ENCODE results near the gene PABPN1L. TPM values are rescaled to one million over a fixed set of nuclear protein-coding genes. Genes with fewer than 3 reads are reported as not detected.

The PABPN1L gene
- total RNA-seq, 1 donor from 2014 or later = not detected

DNA sequence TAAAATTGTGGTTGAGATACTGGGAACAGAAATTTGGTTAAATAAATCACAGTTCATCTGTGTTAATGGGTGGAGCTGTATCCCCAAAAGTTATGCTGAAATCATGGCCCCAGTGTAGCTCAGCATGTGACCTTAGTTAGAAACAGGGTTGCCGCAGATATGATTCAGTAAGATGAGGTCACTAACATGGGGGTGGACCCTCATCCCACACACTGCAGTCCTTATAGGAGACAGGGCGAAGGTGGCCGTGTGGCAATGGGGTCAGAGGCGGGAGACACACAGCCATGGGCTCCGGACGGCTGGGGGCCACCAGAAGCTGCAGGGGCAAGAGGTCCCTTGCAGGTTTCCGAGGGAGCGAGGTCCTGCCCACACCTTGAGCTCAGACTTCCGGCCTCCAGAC lies 20.4 kb downstream of the PABPN1L start:
- no peak for DNase-seq

DNA sequence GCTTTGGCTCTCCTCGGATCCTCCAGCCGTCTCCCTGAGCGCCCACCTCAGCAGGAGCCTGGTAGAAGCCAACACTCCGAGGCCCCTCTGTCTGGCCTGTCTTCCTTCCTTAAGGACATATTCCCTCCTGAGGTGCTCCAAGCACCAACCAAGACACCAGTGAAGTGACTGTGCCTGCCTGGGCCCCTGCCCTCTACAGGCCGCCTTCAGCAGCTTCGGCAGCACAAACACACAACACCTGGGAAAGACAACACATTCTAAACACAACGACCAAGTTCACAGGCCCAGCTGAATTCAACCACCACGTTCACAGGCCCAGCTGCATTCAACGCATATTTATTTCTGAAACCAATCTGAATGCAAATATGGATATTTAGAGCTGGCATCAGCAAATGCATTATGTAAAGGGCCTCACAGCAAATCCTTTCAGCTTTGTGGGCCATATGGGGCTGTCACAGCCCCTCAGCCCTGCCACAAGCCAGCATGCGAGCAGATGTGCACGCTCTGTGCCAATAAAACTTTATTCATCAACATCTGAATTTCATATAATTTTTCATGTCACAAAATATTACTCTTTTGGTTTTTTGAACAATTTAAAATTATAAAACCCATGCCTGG lies 21.9 kb downstream of the PABPN1L start:
- no peak for DNase-seq

DNA sequence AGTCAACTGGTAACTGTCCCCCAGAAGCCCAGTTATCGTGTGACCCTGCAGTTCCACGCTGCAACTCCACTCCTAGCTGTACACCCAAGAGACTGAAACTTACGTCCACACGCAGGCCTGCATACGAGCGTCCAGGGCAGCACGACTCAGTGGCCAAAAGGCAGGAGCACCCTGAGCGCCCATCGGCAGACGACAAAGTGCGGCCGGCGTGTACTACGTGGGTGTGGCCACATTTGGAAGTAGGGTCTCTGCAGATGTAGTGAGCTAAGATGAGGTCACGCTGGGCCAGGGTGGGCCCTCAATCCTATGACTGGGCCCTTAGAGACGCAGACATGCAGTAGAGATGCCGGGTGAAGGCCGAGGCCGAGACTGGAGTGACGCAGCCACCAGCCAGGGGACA lies 23.2 kb downstream of the PABPN1L start:
- DNase-seq = no peak

DNA sequence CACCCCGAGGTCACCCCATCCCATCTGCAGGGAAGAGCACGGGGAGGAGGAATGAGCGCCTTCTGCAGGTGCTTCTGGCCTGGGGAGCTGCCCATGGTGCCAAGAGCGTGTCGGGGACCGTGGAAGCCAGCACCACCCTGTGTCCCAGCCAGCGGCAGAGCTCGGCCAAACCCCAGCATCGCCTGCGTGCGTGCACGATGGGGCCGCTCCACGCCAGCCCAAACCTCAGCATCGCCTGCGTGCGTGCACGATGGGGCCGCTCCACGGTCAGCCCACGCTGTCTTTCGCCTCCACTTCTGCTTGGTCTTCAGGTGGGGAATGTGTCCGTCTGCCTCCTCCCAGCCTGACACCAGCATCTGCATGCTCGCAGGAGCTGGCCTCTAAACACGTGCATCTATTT lies 23.7 kb downstream of the PABPN1L start:
- no peak for DNase-seq

DNA sequence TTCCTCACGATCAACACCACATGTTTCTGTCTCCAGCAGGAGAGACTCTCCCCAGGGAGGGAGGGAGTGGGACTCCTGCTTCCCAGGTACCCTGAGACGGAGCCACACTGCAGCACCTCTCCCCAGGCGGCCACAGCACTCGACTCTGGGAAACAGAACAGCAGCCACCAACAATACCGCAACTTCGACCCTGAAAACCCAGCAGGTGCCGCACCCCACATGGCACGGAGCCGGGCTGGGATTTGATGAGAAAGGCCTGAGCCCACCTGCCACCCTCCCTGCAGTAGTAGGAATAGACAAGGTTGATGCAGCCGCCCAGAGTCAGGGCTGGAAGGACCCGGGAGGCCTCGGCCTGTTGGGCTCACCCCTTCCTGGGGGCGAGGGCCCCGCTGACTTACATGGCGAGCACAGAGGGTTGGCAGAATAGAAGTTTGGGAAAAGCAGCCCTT lies 24.1 kb downstream of the PABPN1L start:
- DNase-seq = no peak

DNA sequence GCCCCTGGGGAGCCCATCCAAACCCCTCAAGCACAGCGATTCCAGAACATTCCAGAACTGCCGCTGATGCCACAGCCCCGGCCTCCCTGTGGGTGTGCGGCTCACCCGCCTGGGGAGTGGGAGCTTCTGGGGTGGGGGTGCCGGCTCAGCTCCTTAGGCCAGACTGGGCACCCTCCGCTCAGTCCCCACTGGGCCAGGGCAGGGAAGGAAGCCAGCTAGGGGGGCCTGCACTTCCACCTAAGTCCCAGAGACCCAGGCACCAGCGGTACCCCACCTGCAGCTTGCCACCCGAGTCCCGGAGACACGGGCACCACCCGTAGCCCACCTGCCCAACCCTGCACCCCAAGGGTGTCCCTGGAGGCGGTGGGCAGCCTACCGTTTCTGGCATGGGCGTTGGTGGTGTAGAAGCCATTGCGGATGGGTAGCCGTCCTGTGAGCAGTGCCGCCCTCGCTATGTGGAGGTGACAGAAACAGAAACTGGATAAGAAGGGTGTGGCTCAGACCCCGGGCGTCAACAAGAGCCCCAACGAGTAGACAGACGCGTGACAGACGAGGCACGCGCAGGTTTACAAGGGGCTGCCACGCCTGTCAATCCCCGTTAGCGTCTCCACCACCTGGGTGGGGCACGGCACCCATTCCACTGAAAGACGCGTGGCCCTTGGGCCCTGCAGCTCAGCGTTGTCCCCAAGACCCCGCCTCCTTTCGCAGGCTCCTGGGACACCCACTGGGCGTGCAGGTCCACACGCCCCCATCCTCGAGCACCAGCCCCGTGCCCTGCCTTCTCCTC lies 24.7 kb downstream of the PABPN1L start:
- no peak for DNase-seq

DNA sequence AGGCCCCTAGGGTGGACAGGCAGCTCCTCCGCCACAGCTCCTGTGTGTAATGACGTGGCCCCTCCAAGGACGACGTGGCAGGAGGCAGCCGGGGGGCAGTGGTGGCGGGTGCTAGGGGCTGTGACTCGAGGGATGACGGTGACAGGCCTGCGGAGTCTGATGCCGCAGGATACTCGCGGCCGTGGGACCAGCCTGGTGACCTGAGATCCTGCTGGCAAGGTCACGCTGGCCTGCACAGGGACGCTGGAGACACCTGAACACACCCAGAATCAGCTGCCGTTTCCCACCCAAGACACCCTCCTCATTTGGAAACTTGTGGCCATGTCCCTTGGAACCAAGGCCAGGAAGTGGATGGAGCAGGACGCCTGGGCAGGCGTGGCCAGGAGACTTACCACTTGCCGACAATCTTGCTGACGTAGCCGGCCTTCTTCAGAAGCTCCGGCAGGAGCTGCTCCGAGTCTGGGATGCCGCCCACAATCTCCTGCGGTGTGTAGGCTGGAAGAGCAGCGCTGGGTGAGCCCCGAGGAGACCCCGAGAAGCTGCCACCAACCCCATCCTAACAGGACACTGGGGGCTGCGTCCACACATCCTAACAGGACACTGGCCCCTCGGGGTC lies 25.8 kb downstream of the PABPN1L start:
- DNase-seq = no peak

DNA sequence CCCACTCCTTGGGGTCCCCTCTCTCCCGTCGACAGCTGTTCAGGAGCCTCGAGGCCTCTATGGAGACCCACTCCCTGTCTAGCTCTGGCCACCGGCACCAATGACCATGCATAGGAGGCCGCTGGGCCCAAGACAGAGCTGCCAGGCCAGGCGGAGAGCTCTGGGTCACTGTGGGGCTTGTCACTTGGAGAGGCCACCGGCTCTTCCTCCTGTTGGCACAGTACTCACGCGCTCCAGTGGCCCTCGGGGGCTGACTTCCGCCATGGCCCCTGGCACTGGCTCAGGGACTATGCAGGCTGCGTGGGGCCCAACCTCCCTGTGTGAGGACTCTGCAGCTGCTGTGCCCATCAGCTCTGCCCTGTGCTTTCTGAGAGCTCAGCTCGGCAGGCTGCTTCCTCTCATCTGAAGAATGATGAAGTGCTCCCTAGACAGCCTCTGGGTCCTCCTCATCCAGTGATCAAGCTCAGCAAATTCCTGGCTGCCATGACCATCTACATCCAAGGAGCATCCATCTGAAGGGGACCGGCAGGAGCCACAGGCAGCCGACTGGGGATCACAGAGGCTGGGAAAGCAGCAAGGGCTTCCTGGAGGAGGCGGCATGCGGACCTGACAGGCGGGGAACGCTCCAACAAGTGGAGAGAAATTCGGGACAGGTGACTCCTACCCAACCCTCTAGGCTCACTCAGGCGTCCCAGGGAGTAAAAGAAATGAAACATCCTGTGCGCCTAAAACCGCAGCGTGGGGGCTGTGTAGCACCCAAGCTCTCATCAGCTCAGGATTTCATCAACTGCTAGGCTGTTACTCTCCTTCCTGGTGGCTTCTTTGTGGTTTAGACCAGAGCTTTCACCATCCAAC lies 26.5 kb downstream of the PABPN1L start:
- no peak for DNase-seq

DNA sequence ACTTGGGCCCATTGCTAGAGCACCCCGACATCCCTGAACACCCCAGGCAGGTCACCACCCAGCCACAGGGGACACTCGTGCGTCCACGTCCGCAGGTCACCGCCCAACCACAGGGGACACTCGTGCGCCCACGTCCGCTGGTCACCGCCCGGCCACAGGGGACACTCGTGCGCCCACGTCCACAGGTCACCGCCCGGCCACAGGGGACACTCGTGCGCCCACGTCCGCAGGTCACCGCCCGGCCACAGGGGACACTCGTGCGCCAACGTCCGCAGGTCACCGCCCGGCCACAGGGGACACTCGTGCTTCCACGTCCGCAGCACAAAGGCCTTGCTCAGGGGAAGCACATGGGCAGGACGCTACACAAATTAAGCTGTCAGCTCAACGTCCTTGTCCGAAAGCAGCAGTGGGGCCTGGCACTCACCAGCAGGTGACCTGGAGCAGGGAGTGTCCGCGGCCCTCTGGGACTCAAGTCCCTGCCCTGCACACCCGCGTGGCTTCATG lies 27.4 kb downstream of the PABPN1L start:
- no peak for DNase-seq

DNA sequence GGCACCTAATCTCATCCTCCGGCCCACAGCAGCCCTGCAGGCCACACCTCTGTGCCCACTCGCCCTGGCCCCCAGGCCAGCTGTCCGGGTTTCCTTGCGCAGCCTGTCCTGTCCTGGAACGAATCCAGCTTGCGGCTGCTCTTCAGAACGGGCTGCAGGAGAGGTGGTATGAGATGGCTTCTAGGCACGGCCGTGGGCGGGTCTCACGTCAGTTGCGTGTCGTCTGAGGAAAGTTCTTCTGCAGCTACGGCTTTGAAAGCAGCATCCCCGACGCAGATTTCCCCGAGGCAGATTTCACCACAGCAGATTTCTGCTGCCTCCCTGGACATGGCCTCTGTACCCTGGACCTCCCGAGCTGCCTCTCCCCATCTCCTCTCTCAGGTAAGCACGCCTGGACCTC lies 27.9 kb downstream of the PABPN1L start:
- DNase-seq = no peak

DNA sequence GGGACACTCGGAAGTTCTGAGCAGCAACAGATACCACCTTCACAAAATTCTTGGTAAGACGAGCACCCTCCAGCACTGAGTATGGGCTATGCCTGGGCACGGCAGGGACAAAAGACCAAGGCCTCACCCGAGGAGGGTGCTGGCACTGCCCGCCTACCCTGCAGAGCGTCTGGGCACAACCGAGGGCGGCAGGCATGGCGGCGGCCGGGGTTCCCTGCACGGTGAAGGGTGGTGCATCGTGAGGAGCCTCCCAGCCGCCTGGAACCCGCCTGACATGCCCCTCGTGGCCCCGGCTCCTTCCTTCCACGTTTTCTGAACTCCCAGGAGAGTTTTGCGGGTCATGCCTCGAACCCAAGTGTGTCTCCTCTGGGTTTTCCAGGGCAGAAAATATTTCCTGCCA lies 28.7 kb downstream of the PABPN1L start:
- DNase-seq = no peak

DNA sequence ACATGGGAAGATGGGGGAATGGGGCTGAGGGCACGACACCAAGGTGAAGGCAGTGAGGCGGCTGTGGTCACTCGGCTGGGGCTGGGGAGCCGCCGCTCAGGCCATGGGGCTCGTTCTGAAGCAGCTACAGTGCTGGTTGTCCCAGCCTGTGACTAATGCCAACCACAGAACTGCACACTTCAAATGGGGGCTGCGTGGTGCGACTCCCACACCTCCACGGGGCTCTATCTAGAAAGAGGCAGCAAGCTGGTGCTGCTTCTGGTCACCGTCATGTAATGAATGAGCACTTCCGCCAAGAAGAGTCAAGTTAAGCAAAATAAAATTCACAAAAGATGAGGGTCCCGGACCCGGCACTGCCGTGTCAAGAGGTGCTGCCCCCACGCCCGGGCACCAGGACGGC lies 29.7 kb downstream of the PABPN1L start:
- no peak for DNase-seq

DNA sequence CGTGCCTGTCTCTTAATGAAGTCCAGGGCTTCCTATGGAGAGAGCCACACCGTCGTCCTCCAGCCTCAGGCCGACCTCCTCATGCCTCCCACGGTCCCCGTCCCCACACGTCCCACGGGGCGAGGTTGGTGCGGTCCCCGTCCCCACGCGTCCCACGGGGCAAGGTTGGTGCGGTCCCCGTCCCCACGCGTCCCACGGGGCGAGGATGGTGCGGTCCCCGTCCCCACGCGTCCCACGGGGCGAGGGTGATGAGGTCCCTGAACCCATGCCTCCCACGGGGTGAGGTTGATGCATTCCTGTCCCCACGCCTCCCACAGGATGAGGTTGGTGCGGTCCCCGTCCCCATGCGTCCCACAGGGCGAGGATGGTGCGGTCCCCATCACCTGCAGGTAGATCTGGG lies 30.6 kb downstream of the PABPN1L start:
- no peak for DNase-seq

DNA sequence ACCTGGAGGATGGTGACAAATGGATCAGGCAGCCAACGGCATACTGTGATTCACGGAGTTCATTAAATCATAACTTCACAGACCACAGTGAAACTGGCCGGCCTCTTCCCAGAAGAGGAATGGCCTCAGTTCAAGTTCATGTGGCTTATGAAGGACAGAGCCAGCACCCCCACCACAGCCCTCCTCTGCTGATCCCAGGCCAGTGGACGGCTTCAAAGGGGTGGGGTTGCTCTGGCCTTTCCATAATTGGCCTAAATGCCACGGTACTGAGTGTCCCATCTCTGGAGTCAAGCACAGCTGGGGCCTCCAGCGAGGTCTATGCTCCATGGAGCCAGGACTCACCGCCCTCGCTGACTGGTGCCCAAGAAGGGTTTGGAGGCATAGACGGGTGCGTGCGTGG lies 31.1 kb downstream of the PABPN1L start:
- no peak for DNase-seq

DNA sequence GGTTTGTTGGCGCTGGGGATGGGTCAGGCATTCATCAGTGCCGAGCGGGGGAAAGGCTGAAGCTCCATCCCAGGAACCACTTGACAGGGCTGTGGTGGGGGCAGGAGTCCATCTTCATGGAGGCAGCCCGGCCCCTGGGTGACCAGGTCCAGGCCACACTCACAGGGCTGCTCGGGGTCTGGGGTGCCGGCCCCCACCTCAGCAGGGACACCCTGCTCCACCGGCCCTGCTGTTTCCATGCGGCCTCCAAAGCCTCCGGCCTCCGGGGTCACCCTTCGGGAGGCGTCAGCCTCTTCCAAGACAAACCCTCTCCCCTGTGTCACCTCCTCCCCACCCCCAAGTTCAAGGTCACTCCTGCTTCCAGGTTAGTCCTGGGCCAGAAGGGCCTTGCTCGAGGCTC lies 31.8 kb downstream of the PABPN1L start:
- DNase-seq = no peak

DNA sequence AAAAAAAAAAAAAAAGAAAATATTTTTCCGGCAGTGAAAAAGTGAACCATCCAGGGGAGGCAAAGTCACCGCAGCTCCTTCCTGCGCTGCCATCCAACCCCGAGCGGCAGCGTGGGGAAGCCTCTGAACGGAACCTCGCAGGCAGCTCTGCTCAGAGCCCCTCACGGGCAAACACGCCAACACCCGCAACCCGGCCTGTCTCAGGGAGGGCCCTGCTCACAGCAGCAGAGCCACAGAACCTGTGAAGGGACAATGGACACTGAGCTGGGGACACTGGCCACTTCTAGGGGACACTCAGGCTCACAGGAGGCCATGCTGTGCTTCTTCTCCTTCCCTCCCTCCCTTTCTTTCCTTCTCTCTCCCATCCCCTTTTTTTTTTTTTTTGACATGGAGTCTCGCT lies 33.4 kb downstream of the PABPN1L start:
- DNase-seq = no peak

DNA sequence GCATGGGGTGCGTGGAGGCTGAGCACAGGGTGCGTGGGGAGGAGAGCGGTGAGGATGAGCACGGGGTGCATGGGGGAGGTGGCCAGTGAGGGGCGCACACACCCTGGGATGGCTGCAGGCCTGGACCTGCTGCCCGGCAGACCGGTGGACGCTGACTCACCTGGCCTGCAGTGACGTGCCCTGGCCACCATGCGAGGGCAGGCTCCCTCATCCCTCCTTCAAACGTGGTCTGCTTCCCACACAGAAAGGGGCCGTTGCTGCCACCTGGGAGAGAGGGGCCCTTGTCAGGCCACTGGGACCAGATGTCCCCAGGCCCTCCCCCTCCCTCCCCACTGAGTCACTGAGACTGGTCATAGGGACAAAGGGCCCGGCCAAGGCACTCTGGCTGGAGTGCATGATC lies 34.6 kb downstream of the PABPN1L start:
- DNase-seq = no peak

DNA sequence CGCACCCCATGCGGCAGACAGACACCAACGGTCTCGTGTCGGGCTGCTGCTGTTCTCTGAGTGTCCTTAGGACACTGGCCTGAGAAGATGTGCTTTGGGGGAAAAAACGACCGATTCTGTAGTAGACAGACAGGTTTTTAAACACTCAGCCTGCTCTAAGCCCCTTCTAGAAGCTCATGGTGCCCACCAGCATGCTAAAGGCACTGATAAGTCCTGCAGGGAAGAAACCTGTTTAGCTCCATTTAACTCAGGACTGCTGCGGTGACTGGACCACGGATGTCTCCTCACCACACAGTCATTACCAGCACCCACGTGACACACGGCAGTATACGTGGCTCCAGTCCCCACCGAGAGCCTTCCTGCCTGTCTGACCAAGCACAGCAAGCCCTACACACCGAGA lies 35.7 kb downstream of the PABPN1L start:
- no peak for DNase-seq

DNA sequence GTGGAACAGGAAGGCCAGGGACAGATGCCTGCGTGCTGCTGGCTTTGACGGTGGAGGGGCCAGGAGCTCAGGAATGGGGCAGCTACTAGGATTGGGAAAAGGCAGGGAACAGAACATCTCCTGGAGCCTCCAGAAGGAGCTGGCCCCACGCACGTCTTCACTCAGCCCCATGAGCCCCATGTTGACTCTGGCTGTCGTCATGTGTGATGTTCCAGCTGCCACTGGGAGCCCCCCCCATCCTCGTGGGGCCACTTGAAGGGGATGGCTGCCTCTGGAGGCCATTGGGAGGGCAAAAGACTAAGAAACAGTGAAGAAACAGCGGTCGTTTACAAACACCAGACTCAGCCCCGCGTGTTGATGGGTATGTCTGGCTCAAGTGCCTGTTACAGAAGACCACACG lies 36.2 kb downstream of the PABPN1L start:
- DNase-seq = no peak

DNA sequence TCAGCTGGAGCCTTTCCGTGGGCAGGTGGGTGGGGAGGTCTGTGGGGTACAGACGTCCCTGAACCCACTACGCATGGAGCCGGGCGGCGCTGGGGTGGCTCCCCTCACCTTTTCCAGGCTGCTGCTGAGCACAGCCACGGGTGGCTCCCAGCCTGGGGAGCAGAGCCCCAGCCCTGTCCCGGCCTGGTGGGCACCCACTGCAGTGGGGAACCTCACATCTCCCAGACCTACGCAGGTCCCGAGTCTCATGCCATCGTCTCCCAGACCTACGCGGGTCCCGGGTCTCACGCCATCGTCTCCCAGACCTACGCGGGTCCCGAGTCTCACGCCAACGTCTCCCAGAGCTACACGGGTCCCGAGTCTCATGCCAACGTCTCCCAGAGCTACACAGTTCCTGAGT lies 37.7 kb downstream of the PABPN1L start:
- DNase-seq = no peak

DNA sequence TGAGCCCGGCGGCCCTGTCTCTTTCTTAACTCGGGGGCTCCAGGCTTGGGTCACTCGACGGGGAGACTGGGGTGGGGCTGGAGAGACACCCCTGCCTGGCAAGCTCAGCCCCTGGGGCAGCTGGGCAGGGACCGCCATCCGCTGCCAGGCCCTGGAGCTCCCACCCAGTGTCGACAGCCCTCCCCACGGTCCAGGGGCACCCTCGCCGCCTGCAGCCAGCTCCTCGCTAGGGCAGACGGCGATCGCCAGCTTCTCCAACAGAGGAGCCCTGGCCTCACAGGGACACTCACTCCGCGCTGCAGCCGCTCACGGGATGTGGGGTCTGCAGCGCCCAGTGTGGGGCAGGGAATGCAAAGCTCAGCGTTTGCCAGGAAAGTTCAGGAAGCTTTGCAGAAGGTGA lies 38.7 kb downstream of the PABPN1L start:
- no peak for DNase-seq

DNA sequence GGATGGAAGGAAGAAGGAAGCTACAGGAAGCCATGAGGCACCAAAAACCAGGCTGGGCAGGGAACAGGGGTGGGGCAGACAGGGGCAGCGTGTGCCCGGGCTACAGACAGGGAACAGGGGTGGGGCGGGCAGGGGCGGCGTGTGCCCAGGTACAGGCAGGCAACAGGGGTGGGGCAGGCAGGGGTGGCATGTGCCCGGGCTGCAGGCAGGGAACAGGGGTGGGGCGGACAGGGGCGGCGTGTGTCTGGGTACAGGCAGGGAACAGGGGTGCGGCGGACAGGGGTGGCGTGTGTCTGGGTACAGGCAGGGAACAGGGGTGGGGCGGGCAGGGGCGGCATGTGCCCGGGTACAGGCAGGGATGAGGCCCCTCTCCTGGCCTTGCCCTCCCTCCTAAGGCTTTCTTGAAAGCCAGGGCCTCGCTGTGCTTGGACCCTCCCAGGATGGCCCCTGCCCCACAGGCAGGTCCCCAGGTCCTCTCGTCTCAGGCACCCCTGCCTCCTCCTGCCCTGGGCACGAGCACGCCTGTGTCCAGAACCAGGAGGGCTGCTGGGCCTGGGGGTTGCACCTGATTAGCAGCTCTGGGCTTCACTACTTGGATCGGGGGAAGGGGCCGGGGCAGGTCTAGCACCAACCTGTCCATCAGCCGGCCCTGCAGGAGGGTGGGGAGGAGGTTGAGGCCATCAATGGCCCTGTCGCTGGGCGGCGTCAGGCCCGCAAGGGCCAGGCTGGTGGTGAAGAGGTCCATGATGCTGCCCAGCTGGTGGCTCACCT lies 40.2 kb downstream of the PABPN1L start:
- no peak for DNase-seq

All from dermis blood vessel endothelial cell (primary cell).